ENCODE measurements around the gene CENPVL3.
"Not testable (repeated sequence)": the region's sequence is repeated elsewhere in the genome, so short reads cannot be mapped to it uniquely, and the experiment has no call there.

CENPVL3 gene

DNA sequence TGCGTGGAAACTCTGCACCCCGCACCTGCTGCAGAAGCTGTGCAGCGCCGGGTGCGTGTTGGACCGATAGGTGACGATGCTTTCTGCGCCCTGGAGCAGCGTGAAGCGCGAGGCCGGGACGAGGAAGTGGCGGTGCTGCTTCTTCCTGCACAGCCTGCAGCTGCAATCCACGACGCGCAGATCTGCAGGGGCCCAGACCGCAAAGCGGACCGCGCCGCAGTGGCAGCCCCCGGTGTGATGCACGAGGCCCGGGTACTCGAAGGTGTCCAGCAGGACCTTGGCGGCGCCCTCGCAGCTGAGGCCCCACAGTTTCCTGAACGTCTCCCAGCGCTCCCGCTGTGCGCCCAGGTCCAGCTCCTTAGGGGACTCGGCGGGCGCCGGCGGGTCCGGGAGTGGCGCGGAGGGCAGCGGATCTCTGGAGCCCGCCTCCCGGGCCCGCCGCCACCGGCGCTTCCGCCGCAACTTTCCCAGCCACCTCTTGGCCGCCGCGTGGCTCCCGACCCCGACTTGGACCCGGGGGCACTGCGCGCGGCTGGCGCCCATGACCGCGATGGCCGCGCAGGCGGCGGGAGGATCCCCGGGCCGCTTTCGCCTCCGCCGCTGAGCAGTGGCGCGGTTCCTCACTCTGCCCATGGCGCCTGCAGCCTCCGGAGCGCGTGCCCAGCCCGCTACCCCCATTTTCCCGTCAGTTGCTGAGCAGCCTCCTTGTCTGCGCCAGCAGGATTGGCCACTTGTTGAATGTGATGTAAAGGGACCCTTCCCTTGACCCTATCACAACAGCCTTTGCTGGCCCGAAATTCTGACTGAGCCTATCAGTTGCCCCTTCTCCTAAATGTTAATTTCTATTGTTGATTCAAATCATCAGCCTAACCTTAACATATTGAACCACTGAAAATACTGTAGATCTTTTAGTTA, at the start of gene CENPVL3:
Gene CENPVL3, minus strand, starts transcription at position 672 of the 915 bp plus-strand sequence. Its CDS starts 39 bp downstream, at position 633.
- not testable (repeated sequence) for DNase-seq

- DNase-seq: no peak
Measured at GRCh38 chrX:51665981-51666380, 47.3 kb upstream of the CENPVL3 start.

- no peak for DNase-seq
Measured at GRCh38 chrX:51643377-51643776, 24.7 kb upstream of the CENPVL3 start.

GRCh38 chrX:51641421-51642021, 22.8 kb upstream of the CENPVL3 start:
- no peak for DNase-seq

- DNase-seq: not testable (repeated sequence)
Measured at GRCh38 chrX:51636511-51636910, 17.8 kb upstream of the CENPVL3 start.

- DNase-seq: peak; percentile 1
Measured at GRCh38 chrX:51614353-51615012, 4.2 kb downstream of the CENPVL3 start.

GRCh38 chrX:51608766-51609165, 9.9 kb downstream of the CENPVL3 start:
- DNase-seq: no peak

DNA sequence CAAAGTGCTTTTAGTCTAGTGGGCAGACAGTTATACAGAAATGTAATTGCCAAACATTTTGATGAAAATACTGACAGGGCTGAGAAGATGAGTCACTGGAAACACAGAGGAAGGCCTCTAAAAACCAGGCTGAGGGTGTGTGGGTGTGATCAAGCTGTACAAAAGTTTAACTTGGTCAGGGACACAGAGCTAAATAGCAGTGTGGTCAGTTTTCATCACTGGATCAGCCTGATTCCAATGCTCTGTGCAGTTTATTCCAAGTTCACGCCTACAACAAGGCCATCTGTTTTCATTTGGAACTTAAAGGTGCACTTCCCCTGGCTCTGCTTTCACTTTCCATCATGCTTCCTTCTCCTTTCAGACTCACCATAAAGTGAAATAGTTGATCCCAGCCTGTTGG, 10.6 kb downstream of the CENPVL3 start:
- no peak for DNase-seq

GRCh38 chrX:51606446-51606845, 12.3 kb downstream of the CENPVL3 start:
- no peak for DNase-seq

- no peak for DNase-seq
Measured at GRCh38 chrX:51598899-51599298, 19.8 kb downstream of the CENPVL3 start.

- DNase-seq: no peak
Measured at GRCh38 chrX:51571874-51572273, 46.8 kb downstream of the CENPVL3 start.

GRCh38 chrX:51569561-51569960, 49.2 kb downstream of the CENPVL3 start:
- no peak for DNase-seq

GRCh38 chrX:51568586-51568985, 50.1 kb downstream of the CENPVL3 start:
- no peak for DNase-seq
